Measurements from ENCODE around the gene AKT1S1. TPM values are rescaled to one million over a fixed set of nuclear protein-coding genes. Genes with fewer than 3 reads are reported as not detected.

The AKT1S1 gene
- total RNA-seq, 1 donor from 2014 or later: 5.1 TPM

- no peak for DNase-seq (ENCODE audit: low read depth in 2 of 2)
These were observed 22.5 kb downstream of the AKT1S1 start for GRCh38 chr19:49854378-49855263.

GRCh38 chr19:49853852-49854377 lies 23.2 kb downstream of the AKT1S1 start:
- DNase-seq (ENCODE audit: low read depth in 2 of 2): no peak

- no peak for DNase-seq (ENCODE audit: low read depth in 2 of 2)
These were observed 24.5 kb downstream of the AKT1S1 start for GRCh38 chr19:49852631-49853126.

- DNase-seq (ENCODE audit: low read depth in 2 of 2): peak in 1 of 2 donors; percentile 75
These were observed 25.5 kb downstream of the AKT1S1 start for GRCh38 chr19:49851456-49852259.

- peak; percentile 82 to 94 for DNase-seq (ENCODE audit: low read depth in 2 of 2)
These were observed 26.4 kb downstream of the AKT1S1 start, which contains the start of gene PTOV1 for GRCh38 chr19:49850487-49851342. TSS of gene PTOV1 (plus strand) at chr19:49851159.

- no peak for DNase-seq (ENCODE audit: low read depth in 2 of 2)
These were observed 27.0 kb downstream of the AKT1S1 start for GRCh38 chr19:49850221-49850486.

GRCh38 chr19:49849433-49850220 lies 27.5 kb downstream of the AKT1S1 start:
- no peak for DNase-seq (ENCODE audit: low read depth in 2 of 2)

- DNase-seq (ENCODE audit: low read depth in 2 of 2): no peak
These were observed 28.2 kb downstream of the AKT1S1 start for GRCh38 chr19:49848938-49849337.

- DNase-seq (ENCODE audit: low read depth in 2 of 2): peak in 1 of 2 donors; percentile 47
These were observed 29.1 kb downstream of the AKT1S1 start for GRCh38 chr19:49847731-49848696.

- DNase-seq (ENCODE audit: low read depth in 2 of 2): no peak
These were observed 30.7 kb downstream of the AKT1S1 start for GRCh38 chr19:49846408-49846807.

- DNase-seq (ENCODE audit: low read depth in 2 of 2): no peak
These were observed 31.7 kb downstream of the AKT1S1 start for GRCh38 chr19:49845414-49845813.

GRCh38 chr19:49844138-49845095 lies 32.7 kb downstream of the AKT1S1 start:
- DNase-seq (ENCODE audit: low read depth in 2 of 2): no peak

- DNase-seq (ENCODE audit: low read depth in 2 of 2): no peak
These were observed 33.9 kb downstream of the AKT1S1 start for GRCh38 chr19:49843265-49843664.

- DNase-seq (ENCODE audit: low read depth in 2 of 2): no peak
These were observed 36.4 kb downstream of the AKT1S1 start for GRCh38 chr19:49840736-49841249.

GRCh38 chr19:49840321-49840720 lies 36.8 kb downstream of the AKT1S1 start:
- no peak for DNase-seq (ENCODE audit: low read depth in 2 of 2)

- DNase-seq (ENCODE audit: low read depth in 2 of 2): no peak
These were observed 37.4 kb downstream of the AKT1S1 start for GRCh38 chr19:49839713-49840112.

GRCh38 chr19:49838885-49839588 lies 38.1 kb downstream of the AKT1S1 start:
- no peak for DNase-seq (ENCODE audit: low read depth in 2 of 2)
